Activated T-cell treated with anti-CD3 and anti-CD28 coated beads, Interleukin-2, amount 50 U/mL, for 48 hours (primary cell): Measurements from ENCODE around the gene DDX56.
"Not testable (repeated sequence)": the region's sequence is repeated elsewhere in the genome, so short reads cannot be mapped to it uniquely, and the experiment has no call there.

Experiments
- DNase-seq, 2 experiments: peaks; one replicate each; pipeline ENCODE4 v3.0.0-alpha.2; 2020

Gene DDX56

DNA sequence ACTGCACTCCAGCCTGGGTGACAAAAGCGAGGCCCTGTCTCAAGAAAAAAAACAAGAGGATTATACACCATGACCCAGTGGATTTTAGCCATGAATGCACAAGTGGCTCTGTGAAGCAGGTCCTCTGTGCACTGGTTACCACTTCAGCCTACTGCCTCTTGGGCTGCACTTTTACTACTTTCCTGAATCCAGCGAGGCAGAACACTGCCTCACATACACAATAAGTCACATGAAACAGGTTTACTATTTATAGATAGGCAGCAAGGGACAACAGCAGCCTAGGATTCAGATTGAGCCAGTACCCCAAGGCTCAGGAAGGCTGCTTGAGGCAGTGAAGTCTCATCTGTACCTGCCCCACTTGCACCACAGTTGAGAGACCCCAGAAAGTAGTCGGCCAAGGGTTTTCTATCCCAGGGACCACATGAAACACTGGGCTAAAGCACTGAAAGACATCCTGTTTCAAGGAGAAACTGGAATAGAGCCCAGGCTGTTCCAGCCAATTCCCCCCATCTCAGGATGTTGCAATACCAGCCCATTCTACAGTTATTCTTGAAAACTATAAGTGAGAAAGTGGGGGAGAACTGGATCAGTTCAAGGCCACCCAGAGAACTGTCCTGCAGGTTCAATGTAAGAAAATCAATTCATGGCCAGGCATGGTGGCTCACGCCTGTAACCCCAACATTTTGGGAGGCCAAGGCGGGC lies 22.4 kb upstream of the DDX56 start:
- DNase-seq = no peak

- DNase-seq = no peak
These were observed 17.2 kb upstream of the DDX56 start for GRCh38 chr7:44590910-44591309.

- DNase-seq = peak; percentile 58 to 68
These were observed 14.4 kb upstream of the DDX56 start for GRCh38 chr7:44587843-44588711.

GRCh38 chr7:44583146-44583865 lies 9.6 kb upstream of the DDX56 start:
- DNase-seq = no peak

- DNase-seq = peak; percentile 100
These were observed 8.3 kb upstream of the DDX56 start, which contains the start of gene TMED4 for GRCh38 chr7:44581879-44582603. TMED4 (minus strand) TSS chr7:44582231; CDS start chr7:44582206, 25 bp downstream.

- DNase-seq = peak; percentile 69 to 73
These were observed 7.5 kb upstream of the DDX56 start for GRCh38 chr7:44580945-44581878.

- DNase-seq = no peak
These were observed 2.5 kb upstream of the DDX56 start for GRCh38 chr7:44576228-44576627.

DNA sequence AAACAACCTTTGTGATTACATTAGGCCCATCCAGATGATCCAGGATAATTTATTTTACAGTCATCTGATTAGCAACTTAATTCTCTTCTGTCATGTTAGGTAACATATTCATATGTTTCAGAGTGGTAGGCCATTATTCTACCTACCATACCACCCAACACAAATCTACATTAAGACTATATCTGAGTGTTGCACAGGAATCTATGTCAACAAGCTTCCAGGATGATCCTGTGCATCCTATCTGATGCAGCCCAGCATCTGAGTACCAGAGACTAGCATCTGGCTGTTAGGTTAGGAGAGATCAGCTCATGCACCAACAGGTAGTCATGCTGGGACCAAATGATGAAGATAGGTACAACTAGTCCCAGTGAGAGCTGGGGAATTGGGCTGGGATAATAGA lies 1.3 kb upstream of the DDX56 start:
- no peak for DNase-seq

DNA sequence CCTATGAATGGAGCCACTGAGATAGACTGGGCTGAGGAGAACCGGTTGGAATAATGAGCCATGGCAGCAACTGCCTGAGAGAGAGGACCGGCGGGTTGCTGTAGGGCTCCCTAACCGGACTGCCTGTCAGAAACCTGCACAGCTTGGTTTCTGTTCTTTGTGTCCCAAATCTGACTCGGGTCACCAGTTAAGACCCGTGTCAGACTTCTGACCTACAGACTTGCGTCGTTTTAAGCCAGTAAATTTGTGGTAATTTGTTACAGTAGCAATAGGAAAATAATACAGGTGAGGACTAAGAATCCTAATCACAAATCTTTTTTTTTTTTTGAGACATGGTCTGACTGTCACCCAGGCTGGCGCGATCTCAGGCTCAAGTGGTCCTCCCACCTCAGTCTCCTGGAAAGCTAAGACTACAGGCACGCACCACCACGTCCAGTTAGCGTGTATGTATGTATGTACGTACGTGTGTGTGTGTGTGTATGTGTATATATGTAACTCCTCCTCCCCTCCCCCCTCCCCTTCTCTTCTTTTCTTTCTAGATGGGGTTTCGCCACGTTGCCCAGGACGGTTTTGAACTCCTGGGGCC lies 672 bp upstream of the DDX56 start:
- no peak for DNase-seq

GRCh38 chr7:44572771-44573170 lies 937 bp downstream of the DDX56 start:
- DNase-seq = no peak

DNA sequence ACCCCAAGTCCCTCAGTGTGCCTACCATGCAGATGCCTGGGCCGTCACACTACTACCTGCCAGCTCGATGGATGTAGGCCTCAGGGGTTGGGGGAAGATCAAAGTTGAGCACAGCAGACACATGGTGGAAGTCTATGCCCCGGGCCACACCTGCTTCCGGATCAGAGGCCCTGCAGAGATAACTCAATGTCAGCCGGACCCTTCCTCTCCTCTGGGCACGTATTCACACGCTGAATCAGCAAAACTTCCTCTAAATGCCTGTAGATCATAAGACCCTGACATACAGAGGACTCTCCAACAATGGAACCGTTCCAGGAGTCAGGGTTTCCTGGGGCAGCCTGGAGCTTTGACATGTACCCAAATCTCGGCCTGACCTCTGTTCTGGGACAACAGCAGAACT lies 3.7 kb downstream of the DDX56 start:
- DNase-seq = no peak

- no peak for DNase-seq
These were observed 4.7 kb downstream of the DDX56 start for GRCh38 chr7:44568771-44569560.

- no peak for DNase-seq
These were observed 5.8 kb downstream of the DDX56 start for GRCh38 chr7:44567884-44568283.

- no peak for DNase-seq
These were observed 7.0 kb downstream of the DDX56 start for GRCh38 chr7:44566680-44567079.

DNA sequence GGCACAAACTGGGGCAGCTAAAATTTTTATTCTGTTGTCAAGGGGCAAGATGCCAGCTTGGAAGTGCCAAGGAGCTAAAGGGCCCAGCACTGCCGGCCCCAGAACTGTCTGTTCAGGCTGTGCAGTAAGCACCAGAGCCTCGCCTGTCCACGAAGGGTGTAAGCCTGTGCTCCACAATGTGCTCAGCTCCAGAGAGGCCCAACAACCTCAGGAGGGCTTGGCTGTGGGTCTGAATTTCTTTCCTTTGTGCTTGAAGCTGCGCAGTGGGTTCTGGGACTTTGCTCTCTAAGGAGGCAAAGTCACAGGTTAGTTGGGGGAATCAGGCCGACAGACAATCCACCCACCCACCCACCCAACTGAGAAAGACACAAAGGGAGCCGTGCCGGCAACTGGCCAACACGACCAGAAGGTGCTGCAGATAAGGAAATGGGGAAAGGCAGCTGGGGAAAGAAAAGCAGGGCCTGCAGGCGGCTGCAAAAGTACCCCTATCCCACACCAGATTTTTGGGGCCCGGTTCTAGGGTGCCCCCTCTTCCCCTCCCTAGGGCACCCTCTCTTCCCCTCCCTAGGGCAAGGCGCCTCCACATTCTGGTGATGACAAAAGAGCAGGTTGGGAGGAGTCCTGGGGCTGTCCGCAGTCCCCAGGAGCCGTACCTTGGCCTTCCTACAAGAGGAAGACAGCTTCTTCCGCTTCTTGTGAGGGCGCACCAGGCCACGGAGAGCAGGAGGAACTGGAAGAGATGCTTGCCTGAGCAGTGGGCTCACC lies 7.7 kb downstream of the DDX56 start:
- no peak for DNase-seq

- DNase-seq = peak; percentile 74 to 80
These were observed 8.5 kb downstream of the DDX56 start for GRCh38 chr7:44565097-44565794.

DNA sequence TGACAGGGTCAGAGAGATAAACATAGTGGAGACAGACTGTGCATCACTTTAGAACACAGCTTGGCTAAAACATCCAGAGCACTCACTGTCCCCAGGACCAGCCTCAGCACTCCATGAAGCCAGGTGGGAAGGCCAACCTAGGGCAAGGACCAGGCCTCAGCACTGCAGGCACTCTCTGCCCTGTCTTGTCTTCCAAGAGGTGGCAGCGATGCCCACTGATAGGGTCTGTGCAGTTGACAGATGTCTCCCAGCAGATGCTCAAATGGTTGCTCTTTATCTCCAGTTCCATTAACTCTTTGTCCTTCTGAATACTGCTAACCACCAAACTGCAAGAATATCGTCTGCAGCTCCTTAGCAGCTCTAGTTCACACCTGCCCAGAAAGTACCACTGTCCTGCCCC lies 9.1 kb downstream of the DDX56 start:
- DNase-seq = no peak

- no peak for DNase-seq
These were observed 10.5 kb downstream of the DDX56 start for GRCh38 chr7:44563171-44563679.

DNA sequence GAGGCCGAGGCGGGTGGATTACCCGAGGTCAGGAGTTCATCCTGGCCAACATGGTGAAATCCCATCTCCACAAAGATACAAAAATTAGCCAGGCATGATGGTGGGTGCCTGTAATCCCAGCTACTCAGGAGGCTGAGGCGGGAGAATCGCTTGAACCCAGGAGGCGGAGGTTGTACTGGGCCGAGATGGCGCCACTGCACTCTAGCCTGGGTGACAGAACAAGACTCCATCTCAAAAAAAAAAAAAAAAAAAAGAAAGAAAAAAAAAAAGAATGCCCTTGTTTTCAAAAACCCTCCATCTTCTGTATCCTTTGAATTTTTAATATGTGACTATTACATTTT lies 11.1 kb downstream of the DDX56 start:
- DNase-seq = not testable (repeated sequence)
